HG03097 (cell line): Measurements from ENCODE around the gene CTSH.
"Not testable (repeated sequence)": the region's sequence is repeated elsewhere in the genome, so short reads cannot be mapped to it uniquely, and the experiment has no call there.

Experiments
- ATAC-seq: cut with Tn5 transposase; IDR thresholded peaks from one replicate; pipeline ENCODE4 v1.9.1; 2021; ENCODE audit not compliant: unreplicated experiment, low FRiP score

CTSH gene

GRCh38 chr15:78925076-78925624 lies 19.7 kb downstream of the CTSH start:
- no peak for ATAC-seq

- ATAC-seq = no peak
Measured at GRCh38 chr15:78923480-78924360, 21.1 kb downstream of the CTSH start.

GRCh38 chr15:78923015-78923414 lies 21.8 kb downstream of the CTSH start:
- ATAC-seq = no peak

- no peak for ATAC-seq
Measured at GRCh38 chr15:78922527-78922926, 22.3 kb downstream of the CTSH start.

- ATAC-seq = no peak
Measured at GRCh38 chr15:78921940-78922339, 22.9 kb downstream of the CTSH start.

- no peak for ATAC-seq
Measured at GRCh38 chr15:78921517-78921916, 23.3 kb downstream of the CTSH start.

GRCh38 chr15:78917888-78918287 lies 27.0 kb downstream of the CTSH start:
- no peak for ATAC-seq

GRCh38 chr15:78916088-78916487 lies 28.8 kb downstream of the CTSH start:
- ATAC-seq = no peak

GRCh38 chr15:78915341-78916087 lies 29.3 kb downstream of the CTSH start:
- no peak for ATAC-seq

GRCh38 chr15:78914027-78914764 lies 30.6 kb downstream of the CTSH start:
- no peak for ATAC-seq

- ATAC-seq = no peak
Measured at GRCh38 chr15:78913012-78913411, 31.8 kb downstream of the CTSH start.

GRCh38 chr15:78912316-78912715 lies 32.5 kb downstream of the CTSH start:
- ATAC-seq = no peak

- ATAC-seq = no peak
Measured at GRCh38 chr15:78910271-78910670, 34.6 kb downstream of the CTSH start.

GRCh38 chr15:78909791-78910228 lies 35.0 kb downstream of the CTSH start:
- ATAC-seq = no peak

- no peak for ATAC-seq
Measured at GRCh38 chr15:78909160-78909695, 35.6 kb downstream of the CTSH start.

GRCh38 chr15:78907577-78907976 lies 37.3 kb downstream of the CTSH start:
- no peak for ATAC-seq

GRCh38 chr15:78906316-78906620 lies 38.6 kb downstream of the CTSH start:
- no peak for ATAC-seq

GRCh38 chr15:78904599-78905358 lies 40.1 kb downstream of the CTSH start:
- ATAC-seq = no peak

GRCh38 chr15:78902281-78903032 lies 42.4 kb downstream of the CTSH start:
- ATAC-seq = not testable (repeated sequence)
